GM23248 (cell line): Measurements from ENCODE around the gene C19orf67.

Experiments
- EZH2 ChIP-seq: fragments of 200-600 bp; sonication (generic); IDR thresholded peaks from 2 replicates; pipeline ENCODE4 v1.6.1; 2018; ENCODE audit warnings: antibody characterized with exemption, mild to moderate bottlenecking; ENCODE audit not compliant: insufficient read depth, poor library complexity, severe bottlenecking
- EZH2phosphoT487 ChIP-seq: fragments of 200-600 bp; sonication (generic); IDR thresholded peaks from 2 replicates; pipeline ENCODE4 v1.6.1; 2018; ENCODE audit warnings: antibody characterized with exemption, moderate library complexity, mild to moderate bottlenecking, low read depth; ENCODE audit not compliant: insufficient read depth

DNA sequence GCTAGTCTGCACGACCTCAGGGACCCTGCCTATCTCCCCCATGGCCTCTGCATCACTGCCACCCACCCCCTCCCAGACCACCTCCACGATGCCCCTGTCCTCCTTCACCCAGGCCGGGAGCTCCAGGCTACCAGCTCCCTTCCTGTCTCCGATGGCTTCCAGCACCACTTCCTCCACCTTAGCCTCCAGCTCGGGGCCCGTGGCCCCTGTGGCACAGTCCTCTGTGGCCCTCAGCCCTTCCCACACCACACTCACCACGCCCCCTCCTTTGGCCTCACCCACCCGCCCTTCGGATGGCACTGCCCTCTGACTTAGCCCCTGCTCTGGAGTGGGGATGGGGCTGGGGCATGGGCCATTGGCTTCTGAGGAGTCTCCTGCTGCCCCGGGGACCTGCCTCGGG is 30.9 kb downstream of the C19orf67 start:
- no peak for TF ChIP-seq EZH2
- no peak for TF ChIP-seq EZH2phosphoT487
